Transverse colon (tissue), 3 donors: Measurements from ENCODE around the gene DHRS4.
"Not testable (repeated sequence)": the region's sequence is repeated elsewhere in the genome, so short reads cannot be mapped to it uniquely, and the experiment has no call there.

Experiments
- EP300 ChIP-seq: sonication (generic); formaldehyde crosslinking; IDR thresholded peaks from one replicate; pipeline ENCODE4 v1.6.1; 2017; ENCODE audit warnings: antibody characterized with exemption, low read depth
- TF ChIP-seq, protein P1 (sequence below), 5 experiments: fragments of 200-600 bp in 3 of 5; fragments of 450-650 bp in 2 of 5; sonication (generic) in 3 of 5; IDR thresholded peaks; 1 replicate in 2 of 5; 2 replicates in 3 of 5; pipeline ENCODE4 v1.5.1; 2016 to 2017; ENCODE audit warnings: antibody characterized with exemption in 5 of 5, inconsistent platforms in 3 of 5, mild to moderate bottlenecking in 2 of 5, moderate library complexity in 1 of 5

DNA sequence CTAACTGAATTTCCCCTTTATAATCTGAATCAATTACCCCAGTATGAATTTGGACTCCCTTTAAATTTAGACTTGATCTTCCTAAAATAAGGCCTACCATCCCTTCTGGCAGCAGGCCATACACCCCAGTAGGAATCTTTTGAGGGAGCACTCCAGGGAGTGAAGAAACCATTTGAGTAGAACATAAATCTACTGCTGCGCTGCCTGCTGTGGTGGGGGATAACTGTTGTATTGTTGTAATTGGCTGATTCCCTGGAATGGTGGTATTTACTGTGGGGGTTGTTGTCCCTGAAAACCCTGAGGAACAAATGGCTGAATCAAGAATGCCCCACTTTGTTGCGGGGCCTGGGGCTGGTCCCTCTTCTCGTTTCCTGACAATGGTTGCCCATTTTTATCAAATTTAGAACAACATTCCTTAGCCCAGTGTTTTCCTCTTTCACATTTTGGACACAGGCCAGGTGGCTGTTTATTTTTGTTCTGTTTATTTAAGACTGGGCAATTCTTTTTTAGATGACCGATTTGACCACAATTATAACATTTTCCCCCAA is 59.2 kb downstream of the DHRS4 start:
- TF ChIP-seq, protein P1, sequence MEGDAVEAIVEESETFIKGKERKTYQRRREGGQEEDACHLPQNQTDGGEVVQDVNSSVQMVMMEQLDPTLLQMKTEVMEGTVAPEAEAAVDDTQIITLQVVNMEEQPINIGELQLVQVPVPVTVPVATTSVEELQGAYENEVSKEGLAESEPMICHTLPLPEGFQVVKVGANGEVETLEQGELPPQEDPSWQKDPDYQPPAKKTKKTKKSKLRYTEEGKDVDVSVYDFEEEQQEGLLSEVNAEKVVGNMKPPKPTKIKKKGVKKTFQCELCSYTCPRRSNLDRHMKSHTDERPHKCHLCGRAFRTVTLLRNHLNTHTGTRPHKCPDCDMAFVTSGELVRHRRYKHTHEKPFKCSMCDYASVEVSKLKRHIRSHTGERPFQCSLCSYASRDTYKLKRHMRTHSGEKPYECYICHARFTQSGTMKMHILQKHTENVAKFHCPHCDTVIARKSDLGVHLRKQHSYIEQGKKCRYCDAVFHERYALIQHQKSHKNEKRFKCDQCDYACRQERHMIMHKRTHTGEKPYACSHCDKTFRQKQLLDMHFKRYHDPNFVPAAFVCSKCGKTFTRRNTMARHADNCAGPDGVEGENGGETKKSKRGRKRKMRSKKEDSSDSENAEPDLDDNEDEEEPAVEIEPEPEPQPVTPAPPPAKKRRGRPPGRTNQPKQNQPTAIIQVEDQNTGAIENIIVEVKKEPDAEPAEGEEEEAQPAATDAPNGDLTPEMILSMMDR (IDR thresholded peaks at IDR 0.05), result not testable (repeated sequence)
- not testable (repeated sequence) for TF ChIP-seq EP300
